ENCODE results near the gene HJURP.

DNA sequence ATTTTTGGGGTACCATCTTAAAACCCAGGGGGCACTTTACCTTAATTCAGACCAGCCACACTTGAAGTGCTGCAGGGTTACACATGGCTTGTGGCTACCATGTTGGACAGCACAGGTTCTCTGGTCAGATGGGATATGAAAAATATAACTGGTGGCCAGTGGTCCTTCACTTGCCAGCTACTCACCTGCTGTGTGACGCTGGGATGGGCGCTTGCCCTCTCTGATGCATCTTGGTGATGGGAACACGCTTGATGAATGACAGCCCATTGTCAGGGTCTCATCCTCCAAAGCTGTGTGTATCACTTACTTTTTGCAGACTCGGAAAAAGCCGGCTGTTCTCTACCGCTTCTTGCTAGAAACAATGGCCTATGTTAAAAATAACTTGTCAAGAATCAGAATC, 22.5 kb downstream of the HJURP start:
- TF ChIP-seq, protein P1, sequence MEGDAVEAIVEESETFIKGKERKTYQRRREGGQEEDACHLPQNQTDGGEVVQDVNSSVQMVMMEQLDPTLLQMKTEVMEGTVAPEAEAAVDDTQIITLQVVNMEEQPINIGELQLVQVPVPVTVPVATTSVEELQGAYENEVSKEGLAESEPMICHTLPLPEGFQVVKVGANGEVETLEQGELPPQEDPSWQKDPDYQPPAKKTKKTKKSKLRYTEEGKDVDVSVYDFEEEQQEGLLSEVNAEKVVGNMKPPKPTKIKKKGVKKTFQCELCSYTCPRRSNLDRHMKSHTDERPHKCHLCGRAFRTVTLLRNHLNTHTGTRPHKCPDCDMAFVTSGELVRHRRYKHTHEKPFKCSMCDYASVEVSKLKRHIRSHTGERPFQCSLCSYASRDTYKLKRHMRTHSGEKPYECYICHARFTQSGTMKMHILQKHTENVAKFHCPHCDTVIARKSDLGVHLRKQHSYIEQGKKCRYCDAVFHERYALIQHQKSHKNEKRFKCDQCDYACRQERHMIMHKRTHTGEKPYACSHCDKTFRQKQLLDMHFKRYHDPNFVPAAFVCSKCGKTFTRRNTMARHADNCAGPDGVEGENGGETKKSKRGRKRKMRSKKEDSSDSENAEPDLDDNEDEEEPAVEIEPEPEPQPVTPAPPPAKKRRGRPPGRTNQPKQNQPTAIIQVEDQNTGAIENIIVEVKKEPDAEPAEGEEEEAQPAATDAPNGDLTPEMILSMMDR (IDR thresholded peaks at IDR 0.05): no peak
- TF ChIP-seq POLR2A (IDR thresholded peaks at IDR 0.05) (no peak), POLR2AphosphoS5 (IDR thresholded peaks at IDR 0.05) (no peak)

Measured in sigmoid colon (tissue), 4 donors.